Stimulated activated CD8-positive, alpha-beta memory T cell treated with anti-CD3 and anti-CD28 coated beads, Interleukin-12 subunit alpha, Interleukin-12 subunit beta, amount 100 ng/mL, for 24 hours (primary cell): Measurements from ENCODE around the gene PRKCE.
"Not testable (repeated sequence)": the region's sequence is repeated elsewhere in the genome, so short reads cannot be mapped to it uniquely, and the experiment has no call there.

Source experiments
- DNase-seq: peaks from one replicate; pipeline ENCODE4 v3.0.0-alpha.2; 2020; ENCODE audit errors: extremely low read depth

PRKCE gene

DNA sequence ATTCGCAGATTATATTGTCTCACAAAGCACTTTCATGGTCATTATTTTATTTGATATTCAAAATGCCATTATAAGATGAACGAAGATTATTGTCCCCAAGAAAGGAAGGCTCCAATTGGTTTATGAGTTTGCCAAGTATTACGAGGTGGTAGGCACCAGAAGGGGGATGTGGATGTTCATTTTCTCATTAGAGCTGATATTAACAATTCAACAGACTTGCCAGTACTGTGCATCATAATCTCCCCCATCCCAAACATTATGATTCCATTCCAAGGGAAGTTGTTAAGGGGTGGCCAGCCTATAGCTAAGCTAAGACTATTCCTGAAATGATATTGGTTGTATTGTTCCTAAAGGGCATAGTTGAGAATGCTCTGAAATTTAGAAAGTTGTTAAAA, 257.7 kb downstream of the PRKCE start:
- DNase-seq, result no peak

DNA sequence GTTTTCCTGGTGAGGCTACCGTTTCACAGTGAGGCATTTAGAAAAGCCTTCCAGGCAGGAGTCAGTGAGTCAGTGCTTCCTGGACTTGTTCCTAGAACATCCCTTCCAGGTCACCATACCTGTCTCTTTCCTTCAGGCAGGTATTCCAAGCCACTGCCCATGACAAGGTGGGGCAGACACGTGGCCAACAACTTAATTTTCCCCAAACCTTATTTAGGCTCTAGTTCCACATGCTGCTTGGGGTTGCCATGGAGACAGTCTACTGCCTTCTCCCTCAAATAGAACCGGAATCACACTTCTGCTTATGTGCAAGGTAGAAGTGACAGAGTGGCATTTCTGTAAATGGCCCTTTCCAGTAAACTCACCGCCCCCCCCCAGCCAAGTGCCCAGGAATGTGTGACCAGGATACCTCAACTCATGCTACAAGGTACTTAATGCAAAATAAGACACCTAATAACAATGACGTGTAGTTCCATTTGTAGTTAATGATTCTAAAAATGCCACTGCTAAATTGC, 258.3 kb downstream of the PRKCE start:
- no peak for DNase-seq

DNA sequence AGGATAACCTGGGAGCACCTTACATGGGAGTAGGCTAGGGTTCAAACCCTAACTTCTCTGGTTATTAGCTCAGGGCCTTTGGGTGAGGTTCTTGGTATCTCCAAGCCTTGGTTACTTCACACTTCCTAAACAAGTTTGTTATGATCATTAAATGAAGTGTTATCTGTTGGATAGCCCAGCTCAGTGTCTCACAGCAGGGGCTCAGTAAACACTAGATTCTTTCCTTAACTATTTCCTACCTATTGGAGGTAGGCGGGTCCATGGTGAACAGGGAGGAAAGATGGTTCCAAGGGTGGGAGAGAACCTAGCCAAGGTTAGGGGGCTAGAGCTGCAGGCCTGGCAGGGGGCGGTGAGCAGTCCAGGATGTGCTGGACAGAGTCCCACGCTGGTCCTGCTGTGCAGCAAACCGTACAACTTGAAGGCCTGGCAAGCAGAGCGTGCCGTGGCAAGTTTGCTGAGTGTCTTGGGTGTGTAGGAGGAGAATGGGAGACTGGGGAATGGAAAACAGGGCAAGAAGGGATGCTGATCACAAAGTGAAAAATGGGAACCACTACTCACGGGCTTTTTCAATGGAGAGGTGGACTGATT, 259.1 kb downstream of the PRKCE start:
- no peak for DNase-seq

DNA sequence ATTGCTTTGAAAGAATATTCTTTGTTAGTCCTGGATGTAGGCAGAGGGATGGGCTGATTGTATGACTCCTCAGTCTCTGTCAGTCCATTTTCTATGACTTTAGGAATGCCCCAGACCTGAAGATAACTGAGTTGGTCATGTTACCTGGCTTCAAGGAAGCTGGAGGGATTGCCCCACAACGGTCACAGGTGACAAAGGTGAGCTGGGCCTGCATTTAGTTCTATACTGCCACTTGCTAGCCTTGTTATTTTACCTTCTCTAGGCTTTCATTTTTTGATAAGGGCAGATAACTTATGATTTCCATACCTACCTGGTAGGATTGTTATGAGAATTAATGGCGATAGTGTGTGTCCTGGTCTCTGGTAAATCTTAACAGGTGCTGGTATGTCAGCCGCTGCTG, 260.1 kb downstream of the PRKCE start:
- DNase-seq, result no peak

DNA sequence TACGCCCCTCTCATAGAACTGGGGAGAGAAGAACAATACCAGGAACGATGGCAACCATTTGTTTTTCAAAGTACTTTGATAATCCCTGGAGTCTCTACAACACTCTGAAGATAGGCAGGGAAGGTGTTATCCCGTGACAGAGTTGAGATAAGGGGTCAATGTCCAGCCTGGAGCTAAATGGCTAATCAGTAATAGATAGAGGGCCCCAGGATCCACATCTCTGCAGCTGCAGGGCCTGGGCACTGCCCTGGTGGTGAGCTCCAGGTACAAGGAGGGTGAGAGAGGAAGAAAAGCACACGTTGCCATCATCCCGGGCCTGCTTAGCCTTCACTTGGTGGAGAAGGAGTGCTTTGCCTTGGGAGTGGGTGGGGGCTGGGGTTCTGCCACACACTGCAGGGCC, 260.6 kb downstream of the PRKCE start:
- DNase-seq, result no peak

DNA sequence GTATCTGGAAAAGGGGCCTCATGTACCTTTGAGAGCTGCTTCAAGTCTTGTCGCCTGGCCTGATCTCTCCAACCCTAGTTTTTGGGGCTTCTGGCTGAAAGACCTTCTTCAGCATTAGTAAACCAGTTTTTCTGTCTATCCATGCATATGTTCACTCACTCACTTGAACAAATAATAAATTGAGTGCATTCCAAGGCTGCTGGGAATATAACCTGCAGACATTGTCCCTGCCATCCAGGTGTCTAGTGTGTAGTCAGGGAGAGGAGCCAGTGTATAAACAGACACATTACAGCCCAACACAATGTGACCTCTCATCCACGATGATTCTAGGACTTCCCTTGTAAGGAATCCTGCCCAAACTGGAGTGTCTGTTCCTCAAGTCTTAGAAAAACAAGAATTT, 262.1 kb downstream of the PRKCE start:
- DNase-seq, result no peak

DNA sequence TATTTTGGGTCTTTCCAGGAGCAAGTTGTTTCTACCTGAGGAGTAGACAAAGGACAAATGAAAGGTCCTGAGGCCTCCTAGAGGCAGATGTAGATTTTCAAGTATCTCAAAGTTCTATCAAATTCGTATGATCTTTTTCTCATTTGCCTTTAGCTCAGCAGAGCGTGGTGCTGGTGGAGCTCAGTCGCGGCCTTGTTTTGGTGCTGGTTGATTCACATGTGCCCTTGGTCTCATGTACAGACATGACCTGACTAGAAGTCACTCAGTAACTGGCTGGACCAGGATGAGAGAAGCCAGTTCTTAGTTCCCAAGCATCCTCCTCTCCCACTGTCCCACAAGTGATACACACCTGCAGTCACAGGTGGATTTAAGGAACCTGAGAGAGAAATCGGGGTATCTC, 264.0 kb downstream of the PRKCE start:
- DNase-seq, result no peak

DNA sequence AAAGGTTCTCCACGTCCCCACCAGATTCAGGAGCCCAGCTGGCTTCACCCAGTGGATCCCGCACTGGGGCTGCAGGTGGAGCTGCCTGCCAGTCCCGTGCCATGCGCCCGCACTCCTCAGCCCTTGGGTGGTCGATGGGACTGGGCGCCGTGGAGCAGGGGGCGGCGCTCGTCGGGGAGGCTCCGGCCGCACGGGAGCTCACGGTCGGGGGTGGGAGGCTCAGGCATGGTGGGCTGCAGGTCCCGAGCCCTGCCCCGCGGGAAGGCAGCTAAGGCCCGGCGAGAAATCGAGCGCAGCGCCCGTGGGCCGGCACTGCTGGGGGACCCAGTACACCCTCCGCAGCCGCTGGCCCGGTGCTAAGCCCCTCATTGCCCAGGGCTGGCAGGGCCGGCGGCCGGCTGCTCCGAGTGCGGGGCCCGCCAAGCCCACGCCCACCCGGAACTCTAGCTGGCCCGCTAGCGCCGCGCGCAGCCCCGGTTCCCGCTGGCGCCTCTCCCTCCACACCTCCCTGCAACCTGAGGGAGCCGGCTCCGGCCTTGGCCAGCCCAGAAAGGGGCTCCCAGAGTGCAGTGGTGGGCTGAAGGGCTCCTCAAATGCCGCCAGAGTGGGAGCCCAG, 266.2 kb downstream of the PRKCE start:
- DNase-seq, result not testable (repeated sequence)

DNA sequence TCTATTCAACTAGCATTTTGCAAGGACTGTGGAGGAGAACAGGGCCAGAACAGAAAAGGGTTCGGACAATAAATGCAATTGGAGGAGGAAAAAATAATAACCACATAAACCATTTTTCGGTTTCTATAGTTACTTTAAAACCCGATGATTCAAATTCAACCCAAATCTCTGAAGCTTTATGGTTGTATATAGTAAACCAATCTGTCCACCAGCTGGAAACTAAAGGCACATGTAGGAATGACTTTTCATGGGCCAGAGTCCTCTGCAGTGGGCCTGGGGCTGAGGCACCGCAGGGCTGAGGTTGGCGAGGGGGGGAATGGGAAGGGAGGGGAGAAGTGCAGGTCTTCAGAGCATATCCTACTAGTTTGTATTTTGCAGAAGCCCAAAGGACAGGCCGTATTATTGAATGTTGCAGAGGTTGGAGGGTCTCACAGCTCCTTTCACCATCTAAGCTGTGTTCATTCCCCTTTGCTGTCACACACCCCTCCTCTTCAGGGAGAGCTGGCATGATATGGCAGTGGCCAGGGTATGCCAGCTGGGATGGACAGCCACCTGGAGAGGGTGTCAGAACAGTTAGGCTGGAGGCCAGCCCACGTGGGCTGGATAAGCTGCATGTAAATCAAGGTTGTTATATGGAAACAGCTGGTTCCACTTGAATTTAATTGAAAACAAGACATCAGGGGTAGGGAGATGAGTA, 267.1 kb downstream of the PRKCE start:
- DNase-seq, result no peak

DNA sequence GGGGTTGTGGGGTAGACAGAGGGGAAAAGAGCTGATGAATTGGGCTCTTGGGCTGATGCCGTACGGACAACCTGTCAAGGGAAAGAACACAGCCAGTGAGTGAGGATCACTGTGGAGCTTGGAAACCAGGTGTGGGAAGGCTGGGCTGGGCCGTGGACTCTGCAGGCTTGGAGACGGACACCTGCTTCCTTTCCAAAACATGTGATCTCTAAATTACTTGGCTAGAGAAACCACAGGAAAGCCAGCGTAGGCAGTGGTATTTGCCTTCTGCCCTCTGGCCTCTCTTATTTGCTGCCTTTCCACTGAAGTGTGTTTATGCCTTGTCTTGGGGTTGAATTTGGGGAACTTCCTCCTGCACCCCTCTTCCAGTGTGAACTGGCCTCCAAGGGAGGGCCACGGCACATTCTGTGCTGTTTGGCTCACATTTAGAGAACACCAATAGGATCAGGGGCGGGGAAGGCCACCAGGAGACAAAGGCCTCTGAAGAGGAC, 267.7 kb downstream of the PRKCE start:
- no peak for DNase-seq

DNA sequence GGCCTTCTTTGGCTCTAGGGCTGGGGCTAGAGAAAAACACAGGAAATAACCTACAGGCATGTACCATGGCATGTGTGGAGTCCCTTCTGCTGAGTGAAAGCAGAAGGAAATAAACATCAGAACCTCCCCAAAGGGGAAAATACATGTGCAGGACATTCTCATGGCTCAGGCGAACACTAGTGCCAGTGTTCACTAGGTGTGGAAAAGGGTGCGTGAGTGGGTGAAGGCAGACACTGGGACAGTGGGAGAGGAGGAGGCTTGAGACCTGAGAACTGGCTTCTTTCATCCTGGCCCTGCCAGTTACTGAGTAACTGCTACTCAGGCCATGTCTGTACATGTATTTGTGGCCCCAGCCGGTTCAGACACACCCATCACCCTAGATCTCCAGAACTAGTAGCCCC, 268.2 kb downstream of the PRKCE start:
- DNase-seq, result no peak

DNA sequence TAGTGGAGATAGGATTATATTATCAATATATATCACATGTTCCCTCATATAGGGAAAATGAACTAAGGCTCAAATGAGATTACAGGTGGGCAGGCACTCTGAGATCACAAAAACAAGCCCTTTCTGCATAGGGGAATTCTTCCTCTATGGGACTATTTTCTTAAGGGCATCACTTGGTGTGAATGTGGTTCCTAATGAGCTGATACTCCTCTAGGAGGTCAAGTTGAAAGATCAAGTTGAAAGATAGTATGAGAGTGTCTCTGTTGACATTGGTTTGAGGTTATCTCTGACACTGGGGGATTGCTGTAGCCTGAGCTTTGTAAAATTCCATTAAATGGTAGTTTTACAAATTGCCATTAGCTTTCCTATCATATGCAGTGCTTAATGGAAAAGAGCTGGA, 270.4 kb downstream of the PRKCE start:
- DNase-seq, result no peak

DNA sequence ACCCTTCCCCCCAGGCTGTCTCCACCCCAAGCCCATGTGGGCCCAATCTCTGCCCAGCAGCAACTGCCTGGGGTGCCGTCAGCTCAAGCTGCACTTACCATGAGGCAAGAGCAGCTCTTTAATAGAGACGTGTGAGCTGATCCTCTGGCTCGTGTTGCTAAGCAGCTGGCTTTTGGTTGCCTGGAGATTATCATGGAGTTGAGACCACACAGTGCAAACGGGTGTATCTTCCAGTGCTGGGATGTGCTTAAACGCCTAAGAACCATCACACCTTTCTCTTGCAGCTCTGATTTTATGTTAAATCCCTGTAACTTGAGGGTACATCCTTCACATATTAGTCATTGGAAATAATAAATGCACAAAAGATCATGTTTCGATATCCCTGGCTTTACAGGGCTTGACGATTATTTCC, 271.1 kb downstream of the PRKCE start:
- no peak for DNase-seq

DNA sequence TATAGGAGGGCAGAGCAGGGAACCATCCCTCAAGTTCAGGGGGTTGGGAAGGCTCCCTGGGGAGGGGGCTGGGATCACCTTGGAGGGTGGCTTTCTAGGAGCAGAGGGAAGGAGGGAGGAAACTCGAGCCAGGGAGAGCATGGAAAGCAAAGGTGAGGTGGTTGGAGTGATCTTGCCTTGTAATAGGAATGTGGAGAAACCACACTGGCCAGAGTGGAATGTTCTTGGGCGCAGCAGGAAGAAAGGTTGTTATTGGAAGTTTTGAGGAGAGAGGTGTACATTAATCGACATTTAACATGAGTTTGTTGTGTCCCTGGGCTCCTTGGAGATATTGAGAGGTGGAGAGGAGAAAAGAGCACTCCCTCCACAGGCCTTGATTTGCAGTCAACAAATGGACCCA, 272.2 kb downstream of the PRKCE start:
- DNase-seq, result no peak

DNA sequence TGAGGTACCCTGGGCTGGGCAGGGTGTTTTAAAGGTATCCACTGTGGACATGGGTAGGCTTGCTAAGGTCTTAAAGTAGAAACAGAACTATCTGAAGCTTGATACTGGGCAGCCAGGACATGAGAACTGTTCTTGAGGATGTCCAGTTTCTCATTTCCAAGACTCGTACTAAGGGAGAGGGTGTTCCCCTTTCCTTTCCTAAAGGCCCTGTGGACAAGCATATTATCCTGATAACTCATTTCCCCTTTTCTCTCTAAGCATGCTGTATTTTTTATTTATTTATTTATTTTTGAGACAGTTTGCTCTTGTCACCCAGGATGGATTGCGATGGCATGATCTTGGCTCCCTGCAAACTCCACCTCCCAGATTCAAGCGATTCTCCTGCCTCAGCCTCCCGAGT, 273.6 kb downstream of the PRKCE start:
- DNase-seq, result no peak

DNA sequence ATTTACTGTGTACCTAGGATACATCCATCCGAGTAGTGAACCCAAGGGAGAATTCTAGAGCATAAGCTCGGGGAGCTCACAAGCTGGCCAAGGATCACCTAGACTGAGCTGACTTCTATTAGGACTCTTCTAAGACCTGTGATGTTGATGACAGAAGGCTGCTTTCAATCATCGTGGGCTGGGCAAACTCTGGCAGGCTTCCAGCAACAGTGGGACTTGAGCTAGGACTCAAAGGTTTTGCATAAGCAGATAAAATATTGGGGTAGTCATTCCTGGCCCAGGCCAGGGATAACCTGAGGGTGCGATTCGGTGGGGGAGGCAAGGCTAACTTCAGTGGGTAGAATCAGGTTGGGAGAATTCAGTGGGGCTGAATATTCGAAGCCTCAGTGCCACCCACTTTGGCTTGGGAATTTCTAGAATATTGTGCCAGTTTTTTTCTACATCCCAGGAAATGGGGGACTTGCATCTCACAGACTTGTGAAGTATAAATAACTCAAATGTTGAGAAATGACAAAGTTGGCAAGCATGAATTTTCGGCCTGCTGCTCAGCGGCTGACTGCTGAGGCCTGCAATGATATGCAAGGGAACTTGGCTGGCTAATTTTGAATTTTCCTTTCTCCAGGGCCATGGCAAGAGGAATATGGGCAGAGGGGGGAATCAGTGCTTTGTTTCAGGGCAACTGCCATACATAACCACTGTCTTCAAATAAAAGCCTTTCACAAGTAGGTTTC, 274.3 kb downstream of the PRKCE start:
- DNase-seq, result no peak

DNA sequence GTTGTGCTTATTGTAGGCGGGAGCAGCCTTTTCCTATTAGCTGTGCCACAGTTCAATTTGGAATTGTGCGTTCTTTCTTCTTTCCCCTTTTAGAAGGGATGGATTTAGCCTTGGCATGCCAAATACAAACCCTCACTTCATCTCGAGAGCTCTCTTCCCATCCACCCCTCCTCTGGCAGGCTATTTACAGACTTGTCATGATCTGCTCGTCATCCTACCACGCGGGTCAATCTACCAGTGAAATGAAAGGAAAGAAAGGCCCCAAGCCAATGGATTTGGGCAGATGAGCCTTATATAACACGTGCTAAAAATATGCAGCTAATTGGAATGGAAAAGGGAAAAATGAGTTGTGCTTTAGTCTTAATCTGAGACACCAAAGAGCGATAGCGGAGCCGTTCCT, 277.5 kb downstream of the PRKCE start:
- no peak for DNase-seq

DNA sequence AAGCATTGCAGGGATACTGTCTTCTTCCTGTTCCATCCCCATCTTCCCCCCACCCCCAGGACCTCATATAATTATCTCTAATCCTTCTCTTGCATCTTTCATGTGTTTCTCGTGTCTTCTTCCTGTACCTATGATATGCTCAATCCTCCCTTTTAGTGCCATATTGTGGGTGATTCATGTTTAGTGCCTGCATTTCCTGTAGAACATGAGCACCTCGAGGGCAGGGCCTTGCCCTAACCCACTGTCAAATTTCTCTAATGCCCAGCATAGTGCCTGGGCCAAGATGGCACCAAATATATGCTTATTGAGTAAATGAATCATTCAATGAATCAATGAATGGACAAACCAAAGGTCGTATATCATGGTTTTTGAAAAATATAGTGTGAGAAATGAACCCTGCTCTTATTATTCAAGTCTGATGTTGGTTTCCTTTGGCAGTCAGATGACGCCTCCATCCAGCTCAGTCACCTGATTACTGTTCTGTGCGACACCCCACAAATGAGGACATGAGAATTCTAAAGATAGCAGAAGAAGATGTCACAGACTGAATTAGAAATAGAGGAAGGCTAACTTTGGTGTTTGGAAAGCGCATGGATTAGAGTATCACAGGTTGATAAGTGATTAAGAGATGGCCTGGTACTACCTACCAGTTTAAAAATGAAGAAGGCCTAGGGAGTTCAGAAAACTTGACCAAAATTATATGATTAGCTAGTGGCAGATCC, 278.4 kb downstream of the PRKCE start:
- no peak for DNase-seq

DNA sequence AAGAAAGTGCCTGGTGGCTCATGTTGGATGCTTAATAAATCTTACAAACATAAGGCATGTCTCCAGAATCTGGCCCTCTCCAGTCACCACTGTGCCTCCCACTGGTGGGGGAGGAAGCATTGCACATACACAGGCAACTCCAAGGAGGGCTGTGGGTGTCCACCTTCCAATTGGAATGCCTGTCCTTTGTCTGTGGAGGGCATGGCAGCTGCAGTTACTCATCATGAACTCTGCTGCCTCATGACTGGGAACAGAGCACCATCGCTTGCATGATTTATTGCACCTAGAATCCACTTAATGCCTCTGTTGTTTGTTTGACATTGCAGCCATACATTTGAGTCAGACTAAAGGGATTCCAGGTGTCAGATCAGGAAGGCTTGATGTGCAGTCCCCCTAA, 278.9 kb downstream of the PRKCE start:
- DNase-seq, result no peak

DNA sequence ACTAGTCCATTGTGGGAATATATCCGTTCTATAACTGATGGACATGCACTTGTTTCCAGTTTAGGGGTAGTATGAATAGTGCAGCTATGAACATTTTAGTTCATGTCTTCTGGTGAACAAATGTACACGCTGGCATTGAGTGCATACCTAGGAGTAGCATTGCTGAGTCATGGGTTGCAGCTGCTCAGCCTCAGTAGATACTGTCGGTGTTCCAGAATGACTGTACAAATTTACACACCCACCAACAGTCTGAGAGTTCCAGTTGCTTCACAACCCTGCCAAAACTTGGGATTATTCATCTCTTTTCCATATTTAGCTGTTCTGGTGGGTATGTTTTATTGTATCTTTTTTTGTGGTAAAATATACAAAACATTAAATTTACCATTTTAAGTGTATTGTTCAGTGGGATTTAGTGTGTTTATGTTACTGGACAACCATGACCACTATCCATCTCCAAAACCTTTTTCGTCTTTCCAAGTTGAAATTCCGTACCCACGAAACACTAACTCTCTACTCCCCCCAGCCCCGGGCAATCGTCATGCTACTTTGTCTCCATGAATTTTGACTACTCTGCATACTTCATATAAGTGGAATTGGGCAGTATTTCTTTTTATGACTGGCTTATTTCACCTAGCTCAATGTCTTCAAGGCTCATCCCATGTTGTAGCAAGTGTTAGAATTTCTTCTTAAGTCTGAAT, 281.0 kb downstream of the PRKCE start:
- no peak for DNase-seq
